ENCODE results near the gene EMC6. TPM values are rescaled to one million over a fixed set of nuclear protein-coding genes. Genes with fewer than 3 reads are reported as not detected.

EMC6 gene
- polyA plus RNA-seq, 1 donor (not counting 4 experiments of a cell fraction or from before 2014, with no cell fraction given), result 35.4 TPM

DNA sequence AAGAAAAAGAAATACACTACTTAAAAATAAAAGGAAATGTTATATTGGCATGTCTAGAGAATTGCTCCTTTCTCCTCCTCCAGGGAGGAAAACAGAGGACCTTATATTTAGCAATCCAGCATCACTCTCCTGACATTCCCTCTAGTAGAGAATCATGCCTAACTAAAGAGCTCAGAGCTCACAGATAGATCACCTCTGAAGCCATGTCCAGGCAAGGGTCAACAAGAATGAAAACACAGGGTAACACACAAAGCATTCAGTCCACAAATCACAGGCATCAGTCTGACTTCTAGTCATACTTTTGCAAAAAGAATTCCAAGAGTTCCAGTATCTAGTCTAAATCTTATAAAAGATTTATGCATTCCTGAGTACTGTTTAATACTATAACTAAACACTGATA, 50.7 kb downstream of the EMC6 start:
- Histone ChIP-seq H3K9ac (ENCODE audit: control insufficient read depth, extremely low read depth, insufficient read depth, low read length) (no peak overlapping the region), H3K9me3 (ENCODE audit: control insufficient read depth, low read depth, low read length) (no peaks in the 10 kb centered on the region), H3K79me2 (ENCODE audit: control insufficient read depth, insufficient read depth, low read length) (peaks cover 19% of the 10 kb centered on the region), H3K27ac (ENCODE audit: control insufficient read depth, insufficient read depth, low read length) (no peak overlapping the region), H2AFZ (ENCODE audit: control insufficient read depth, low read length) (no peak overlapping the region), H3K4me2 (ENCODE audit: control insufficient read depth, extremely low read depth, insufficient read depth, low read depth, low read length) (no peak overlapping the region), H3K4me1 (ENCODE audit: control insufficient read depth, extremely low read depth, insufficient read depth, low read length) (peaks cover 14% of the 10 kb centered on the region), H3K4me3 (ENCODE audit: control insufficient read depth in 2 of 3, extremely low read depth in 1 of 3, insufficient read depth in 2 of 3, low read depth in 1 of 3, low read length in 3 of 3) (no peak overlapping the region), H3K27me3 (ENCODE audit: control insufficient read depth, extremely low read depth, insufficient read depth, low read length) (no peaks in the 10 kb centered on the region), H3K36me3 (ENCODE audit: control insufficient read depth in 2 of 2, extremely low read depth in 1 of 2, insufficient read depth in 2 of 2, low read length in 2 of 2) (peaks cover 16 to 25% of the 10 kb centered on the region in 2 experiments), H3K9me1 (ENCODE audit: control insufficient read depth, extremely low read depth, insufficient read depth, low read length) (peaks cover 2% of the 10 kb centered on the region), H4K20me1 (ENCODE audit: control insufficient read depth, extremely low read depth, insufficient read depth, low read length) (no peaks in the 10 kb centered on the region)
- no peak for DNase-seq (ENCODE audit: low read depth, low spot score)
- dilution Hi-C loops (cut with MboI; ENCODE audit: extremely low pct_ligation_motif_present, low sequenced_read_pairs), result no loop called here
- TF ChIP-seq, protein P1, sequence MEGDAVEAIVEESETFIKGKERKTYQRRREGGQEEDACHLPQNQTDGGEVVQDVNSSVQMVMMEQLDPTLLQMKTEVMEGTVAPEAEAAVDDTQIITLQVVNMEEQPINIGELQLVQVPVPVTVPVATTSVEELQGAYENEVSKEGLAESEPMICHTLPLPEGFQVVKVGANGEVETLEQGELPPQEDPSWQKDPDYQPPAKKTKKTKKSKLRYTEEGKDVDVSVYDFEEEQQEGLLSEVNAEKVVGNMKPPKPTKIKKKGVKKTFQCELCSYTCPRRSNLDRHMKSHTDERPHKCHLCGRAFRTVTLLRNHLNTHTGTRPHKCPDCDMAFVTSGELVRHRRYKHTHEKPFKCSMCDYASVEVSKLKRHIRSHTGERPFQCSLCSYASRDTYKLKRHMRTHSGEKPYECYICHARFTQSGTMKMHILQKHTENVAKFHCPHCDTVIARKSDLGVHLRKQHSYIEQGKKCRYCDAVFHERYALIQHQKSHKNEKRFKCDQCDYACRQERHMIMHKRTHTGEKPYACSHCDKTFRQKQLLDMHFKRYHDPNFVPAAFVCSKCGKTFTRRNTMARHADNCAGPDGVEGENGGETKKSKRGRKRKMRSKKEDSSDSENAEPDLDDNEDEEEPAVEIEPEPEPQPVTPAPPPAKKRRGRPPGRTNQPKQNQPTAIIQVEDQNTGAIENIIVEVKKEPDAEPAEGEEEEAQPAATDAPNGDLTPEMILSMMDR (optimal IDR thresholded peaks at IDR 0.05 in 1 of 3, IDR thresholded peaks at IDR 0.05 in 1 of 3, conservative IDR thresholded peaks at IDR 0.05 in 1 of 3; ENCODE audit: extremely low read depth in 1 of 3, insufficient read depth in 2 of 3, low read length in 3 of 3), result no peak
- FAIRE-seq, result no peak

Other genes starting within 250 kb of the EMC6 start
- gene OR1E2, start 235.0 kb upstream of the EMC6 start, polyA plus RNA-seq, result not detected in 3 replicates
- gene SPATA22, start 197.0 kb upstream of the EMC6 start, polyA plus RNA-seq, result 0.10 TPM in 1 of 3 replicates, not detected in the others
- gene ASPA, start 192.8 kb upstream of the EMC6 start, polyA plus RNA-seq, result not detected in 3 replicates
- 5.8 to 16.6 TPM (median 9.4 TPM) in 3 replicates for gene TRPV3, start 111.0 kb upstream of the EMC6 start, polyA plus RNA-seq
- 1.3 to 2.2 TPM (median 1.5 TPM) in 3 replicates for gene TRPV1, start 59.4 kb upstream of the EMC6 start, polyA plus RNA-seq
- gene SHPK, start 32.6 kb upstream of the EMC6 start, polyA plus RNA-seq, result 9.2 to 11.8 TPM (median 11.0 TPM) in 3 replicates
- 7.4 to 10.3 TPM (median 10.2 TPM) in 3 replicates for gene CTNS, start 32.1 kb upstream of the EMC6 start, polyA plus RNA-seq
- gene TAX1BP3, start 234 bp upstream of the EMC6 start, polyA plus RNA-seq, result 105 to 197 TPM (median 126 TPM) in 3 replicates
- gene P2RX5, start 27.3 kb downstream of the EMC6 start, polyA plus RNA-seq, result 0.43 to 0.97 TPM (median 0.63 TPM) in 3 replicates
- gene HASPIN, start 55.1 kb downstream of the EMC6 start, polyA plus RNA-seq, result 0.90 to 4.7 TPM (median 3.5 TPM) in 3 replicates
- 45.7 to 66.6 TPM (median 50.8 TPM) in 3 replicates for gene ITGAE, start 132.4 kb downstream of the EMC6 start, polyA plus RNA-seq
- 13.9 to 22.1 TPM (median 16.8 TPM) in 3 replicates for gene NCBP3, start 177.4 kb downstream of the EMC6 start, polyA plus RNA-seq
- 1.8 to 2.6 TPM (median 2.5 TPM) in 3 replicates for gene CAMKK1, start 224.2 kb downstream of the EMC6 start, polyA plus RNA-seq
- gene P2RX1, start 247.7 kb downstream of the EMC6 start, polyA plus RNA-seq, result not detected in 3 replicates

All from keratinocyte (primary cell).